HepG2 (cell line): ENCODE data around the gene COQ9. TPM values are rescaled to one million over a fixed set of nuclear protein-coding genes. Genes with fewer than 3 reads are reported as not detected.

Experiments
- ATRX ChIP-seq: sonication (generic); formaldehyde crosslinking; IDR thresholded peaks from 2 replicates; pipeline ENCODE4 v1.4.0; 2020; ENCODE audit warnings: missing genetic modification reagents, borderline replicate concordance
- BATF2 ChIP-seq: sonication (generic); formaldehyde crosslinking; IDR thresholded peaks from 2 replicates; pipeline ENCODE4 v1.8.0; 2022; ENCODE audit warnings: mild to moderate bottlenecking, missing genetic modification reagents, moderate library complexity
- FOXA3 ChIP-seq: IDR thresholded peaks from 2 replicates; pipeline ENCODE4 v1.6.1; 2016; ENCODE audit warnings: missing genetic modification reagents, missing compliant biosample characterization
- GTF3A ChIP-seq: sonication (generic); formaldehyde crosslinking; conservative IDR thresholded peaks from 2 replicates; pipeline ENCODE4 v1.4.0; 2020; ENCODE audit warnings: mild to moderate bottlenecking, missing genetic modification reagents
- HIVEP1 ChIP-seq: sonication (generic); formaldehyde crosslinking; IDR thresholded peaks from 2 replicates; pipeline ENCODE4 v1.4.0; 2020; ENCODE audit warnings: mild to moderate bottlenecking, missing genetic modification reagents
- JUN ChIP-seq: sonication (generic); formaldehyde crosslinking; IDR thresholded peaks from 2 replicates; pipeline ENCODE4 v1.4.0; 2020; ENCODE audit warnings: mild to moderate bottlenecking, missing genetic modification reagents
- MAX ChIP-seq: IDR thresholded peaks from 2 replicates; pipeline ENCODE4 v1.6.1; 2012; ENCODE audit warnings: inconsistent platforms
- MYC ChIP-seq: sonication (generic); formaldehyde crosslinking; IDR thresholded peaks from 2 replicates; pipeline ENCODE4 v1.9.0; 2021; ENCODE audit warnings: missing genetic modification reagents, borderline replicate concordance
- PPARG ChIP-seq: conservative IDR thresholded peaks from 2 replicates; pipeline ENCODE4 v1.6.1; 2016; ENCODE audit warnings: missing biosample characterization, missing genetic modification reagents
- SP2 ChIP-seq: sonication (generic); formaldehyde crosslinking; IDR thresholded peaks from 2 replicates; pipeline ENCODE4 v1.5.1; 2020; ENCODE audit warnings: mild to moderate bottlenecking, missing genetic modification reagents
- TEAD2 ChIP-seq: sonication (generic); formaldehyde crosslinking; IDR thresholded peaks from 2 replicates; pipeline ENCODE4 v1.9.0; 2021; ENCODE audit warnings: missing genetic modification reagents
- TERF1 ChIP-seq: sonication (generic); formaldehyde crosslinking; IDR thresholded peaks from 2 replicates; pipeline ENCODE4 v1.8.0; 2022; ENCODE audit warnings: mild to moderate bottlenecking, missing genetic modification reagents, moderate library complexity
- TRIM24 ChIP-seq: sonication (generic); formaldehyde crosslinking; IDR thresholded peaks from 2 replicates; pipeline ENCODE4 v1.8.0; 2022; ENCODE audit warnings: mild to moderate bottlenecking, missing genetic modification reagents
- ZBTB25 ChIP-seq: IDR thresholded peaks from 2 replicates; pipeline ENCODE4 v1.6.1; 2018; ENCODE audit warnings: missing genetic modification reagents
- ZNF142 ChIP-seq: sonication (generic); formaldehyde crosslinking; IDR thresholded peaks from 2 replicates; pipeline ENCODE4 v1.4.0; 2020; ENCODE audit warnings: missing genetic modification reagents
- ZNF260 ChIP-seq: sonication (generic); formaldehyde crosslinking; IDR thresholded peaks from 2 replicates; pipeline ENCODE4 v1.4.0; 2020; ENCODE audit warnings: missing genetic modification reagents, low read depth, mild to moderate bottlenecking, borderline replicate concordance
- ZNF451 ChIP-seq: sonication (generic); formaldehyde crosslinking; IDR thresholded peaks from 2 replicates; pipeline ENCODE4 v1.5.0; 2020; ENCODE audit warnings: mild to moderate bottlenecking, missing genetic modification reagents
- ZNF496 ChIP-seq: sonication (generic); formaldehyde crosslinking; IDR thresholded peaks from 2 replicates; pipeline ENCODE4 v1.8.1; 2023; ENCODE audit warnings: mild to moderate bottlenecking, moderate library complexity, missing genetic modification reagents; ENCODE audit not compliant: insufficient replicate concordance
- ZNF691 ChIP-seq: sonication (generic); formaldehyde crosslinking; IDR thresholded peaks from 2 replicates; pipeline ENCODE4 v1.4.0; 2020; ENCODE audit warnings: missing genetic modification reagents, low read depth, mild to moderate bottlenecking, borderline replicate concordance
- polyA plus RNA-seq, 8 experiments: library from polyadenylated mRNA; depleted of rRNA in 3 of 8; stranded (reverse) in 7 of 8; unstranded in 1 of 8; fragments of >200 nt; fragmentation: Illumina TruSeq in 4 of 8; extraction: Trizol in 4 of 8; gene quantifications; 2 replicates each; pipeline versions ENCODE4 v1.2.1 to v1.2.3, GENCODE V29; 2011 to 2016; ENCODE audit warnings: low read depth in 4 of 8, missing spikeins in 1 of 8, mixed read lengths in 1 of 8; ENCODE audit not compliant: insufficient read depth in 1 of 8
- total RNA-seq, 5 experiments: library from RNA; depleted of rRNA; stranded (reverse); fragments of >200 nt; fragmentation: Illumina TruSeq; extraction: Trizol; gene quantifications; 2 replicates each; pipeline ENCODE4 v1.2.3, GENCODE V29; 2016; ENCODE audit warnings: low read depth in 1 of 5

Gene COQ9
- total and polyA plus RNA-seq, 2 of the 13 experiments (the other 11 are each of a cell fraction or from before 2014, with no cell fraction given) = 57.5 to 108 TPM

GRCh38 chr16:57485091-57485915, 38.0 kb downstream of the COQ9 start (continued):
- TF ChIP-seq ZNF142 (CRISPR knock-in tag) = no peak
- no peak for TF ChIP-seq MAX
- no peak for TF ChIP-seq JUN (CRISPR knock-in tag)
- no peak for TF ChIP-seq TERF1 (CRISPR knock-in tag)
- 0 out of 2 replicates have a peak, but pooled peaks have one; percentile 4 for TF ChIP-seq FOXA3 (CRISPR knock-in tag)
- peak; percentile 71; the same call in 1 of the 2 replicates for TF ChIP-seq HIVEP1 (CRISPR knock-in tag)
- TF ChIP-seq ATRX (CRISPR knock-in tag) = no peak
- TF ChIP-seq TRIM24 (CRISPR knock-in tag) = 0 out of 2 replicates have a peak, but pooled peaks have one; percentile 43
- no peak for TF ChIP-seq ZBTB25 (CRISPR knock-in tag)
- no peak for TF ChIP-seq GTF3A (CRISPR knock-in tag)
- peak; percentile 35; the same call in 1 of the 2 replicates for TF ChIP-seq ZNF451 (CRISPR knock-in tag)
- no peak for TF ChIP-seq ZNF260 (CRISPR knock-in tag)
- no peak for TF ChIP-seq TEAD2 (CRISPR knock-in tag)
- no peak for TF ChIP-seq ZNF496 (CRISPR knock-in tag)
- TF ChIP-seq SP2 (CRISPR knock-in tag) = no peak
- no peak for TF ChIP-seq ZNF691 (CRISPR knock-in tag)
- TF ChIP-seq MYC (CRISPR knock-in tag) = peak; percentile 18; the same call in 1 of the 2 replicates
- no peak for TF ChIP-seq BATF2 (CRISPR knock-in tag)
- no peak for TF ChIP-seq PPARG
